SK-N-SH treated with all-trans-retinoic acid at 6 μM for 48 hours (cell line): ENCODE results near the gene ZNF423.

Source experiments
- ATAC-seq: fragments of 200-7000 bp; cut with Tn5 transposase; 3 replicates; pipeline ENCODE4 v1.9.1; 2020; ENCODE audit warnings: mild to moderate bottlenecking, moderate library complexity
- ARNTL ChIP-seq: fragments of 450-650 bp; formaldehyde crosslinking; IDR thresholded peaks from 2 replicates; pipeline ENCODE4 v1.5.0; 2020; ENCODE audit warnings: low read depth, mild to moderate bottlenecking, moderate library complexity, borderline replicate concordance
- BACH2 ChIP-seq: fragments of 250-450 bp; sonication (Bioruptor Pico); IDR thresholded peaks from 2 replicates; pipeline ENCODE4 v1.9.0; 2021; ENCODE audit warnings: mild to moderate bottlenecking, borderline replicate concordance
- GLIS3 ChIP-seq: fragments of 250-450 bp; sonication (Bioruptor Pico); IDR thresholded peaks from 2 replicates; pipeline ENCODE4 v1.5.0; 2020; ENCODE audit warnings: mild to moderate bottlenecking, moderate library complexity
- ISL1 ChIP-seq: fragments of 250-450 bp; sonication (Bioruptor Pico); IDR thresholded peaks from 2 replicates; pipeline ENCODE4 v2.1.2; 2022; ENCODE audit warnings: mild to moderate bottlenecking, moderate library complexity
- OSR1 ChIP-seq: fragments of 250-450 bp; sonication (Bioruptor Pico); IDR thresholded peaks from 2 replicates; pipeline ENCODE4 v1.8.0; 2022; ENCODE audit warnings: moderate library complexity, mild to moderate bottlenecking, inconsistent platforms
- PPARA ChIP-seq: fragments of 250-450 bp; sonication (Bioruptor Pico); IDR thresholded peaks from 2 replicates; pipeline ENCODE4 v1.5.0; 2020; ENCODE audit warnings: mild to moderate bottlenecking, borderline replicate concordance
- RARB ChIP-seq: fragments of 250-450 bp; sonication (Bioruptor Pico); IDR thresholded peaks from 2 replicates; pipeline ENCODE4 v1.8.0; 2021; ENCODE audit warnings: mild to moderate bottlenecking, moderate library complexity
- SNAI2 ChIP-seq: fragments of 250-450 bp; sonication (Bioruptor Pico); IDR thresholded peaks from 2 replicates; pipeline ENCODE4 v1.5.0; 2020; ENCODE audit warnings: mild to moderate bottlenecking, moderate library complexity
- TCF4 ChIP-seq: fragments of 250-450 bp; sonication (Bioruptor Pico); IDR thresholded peaks from 2 replicates; pipeline ENCODE4 v1.8.0; 2021; ENCODE audit warnings: mild to moderate bottlenecking, moderate library complexity, borderline replicate concordance
- ZC3H10 ChIP-seq: fragments of 250-450 bp; sonication (Bioruptor Pico); IDR thresholded peaks from 2 replicates; pipeline ENCODE4 v1.5.1; 2021; ENCODE audit warnings: mild to moderate bottlenecking, moderate library complexity
- ZFP3 ChIP-seq: fragments of 250-450 bp; sonication (Bioruptor Pico); IDR thresholded peaks from 2 replicates; pipeline ENCODE4 v1.5.0; 2020; ENCODE audit warnings: mild to moderate bottlenecking, moderate library complexity
- ZFP30 ChIP-seq: fragments of 450-650 bp; formaldehyde crosslinking; IDR thresholded peaks from 2 replicates; pipeline ENCODE4 v1.5.0; 2022; ENCODE audit warnings: mild to moderate bottlenecking, moderate library complexity
- ZNF8 ChIP-seq: fragments of 450-650 bp; formaldehyde crosslinking; IDR thresholded peaks from 2 replicates; pipeline ENCODE4 v1.5.0; 2020; ENCODE audit warnings: mild to moderate bottlenecking, moderate library complexity
- TF ChIP-seq, protein P1 (sequence below): fragments of 250-450 bp; sonication (Bioruptor Pico); IDR thresholded peaks from 2 replicates; pipeline ENCODE4 v1.5.1; 2021; ENCODE audit warnings: mild to moderate bottlenecking, moderate library complexity
- TF ChIP-seq, protein P2 (sequence below): fragments of 250-450 bp; sonication (Bioruptor Pico); IDR thresholded peaks from 2 replicates; pipeline ENCODE4 v1.5.1; 2020; ENCODE audit warnings: low read depth, mild to moderate bottlenecking, moderate library complexity
- TF ChIP-seq, protein P3 (sequence below): fragments of 250-450 bp; sonication (Bioruptor Pico); IDR thresholded peaks from 2 replicates; pipeline ENCODE4 v1.8.0; 2021; ENCODE audit warnings: low read depth, mild to moderate bottlenecking, moderate library complexity, borderline replicate concordance
- TF ChIP-seq, protein P4 (sequence below): fragments of 250-450 bp; sonication (Bioruptor Pico); IDR thresholded peaks from 2 replicates; pipeline ENCODE4 v1.5.0; 2020; ENCODE audit warnings: mild to moderate bottlenecking, moderate library complexity

Gene ZNF423

DNA sequence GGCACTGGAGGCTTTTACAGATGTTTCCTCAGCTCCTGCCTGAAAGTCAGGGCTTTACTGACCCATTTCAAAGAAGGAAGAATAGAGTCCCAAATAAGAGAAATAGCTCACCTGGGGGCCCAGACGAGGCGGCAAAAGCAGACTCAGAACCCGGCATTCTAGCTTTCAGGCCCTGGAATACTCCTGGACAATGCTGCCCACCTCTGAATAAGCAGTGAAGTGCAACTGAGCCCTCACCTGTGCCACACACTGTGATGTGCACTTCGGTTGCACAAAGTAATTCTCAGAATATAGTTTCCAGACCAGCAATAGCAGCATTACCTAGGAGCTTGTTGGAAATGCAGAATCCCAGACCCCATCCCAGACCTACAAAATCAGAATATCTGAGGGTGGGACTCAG is 54.6 kb downstream of the ZNF423 start:
- TF ChIP-seq, protein P1, sequence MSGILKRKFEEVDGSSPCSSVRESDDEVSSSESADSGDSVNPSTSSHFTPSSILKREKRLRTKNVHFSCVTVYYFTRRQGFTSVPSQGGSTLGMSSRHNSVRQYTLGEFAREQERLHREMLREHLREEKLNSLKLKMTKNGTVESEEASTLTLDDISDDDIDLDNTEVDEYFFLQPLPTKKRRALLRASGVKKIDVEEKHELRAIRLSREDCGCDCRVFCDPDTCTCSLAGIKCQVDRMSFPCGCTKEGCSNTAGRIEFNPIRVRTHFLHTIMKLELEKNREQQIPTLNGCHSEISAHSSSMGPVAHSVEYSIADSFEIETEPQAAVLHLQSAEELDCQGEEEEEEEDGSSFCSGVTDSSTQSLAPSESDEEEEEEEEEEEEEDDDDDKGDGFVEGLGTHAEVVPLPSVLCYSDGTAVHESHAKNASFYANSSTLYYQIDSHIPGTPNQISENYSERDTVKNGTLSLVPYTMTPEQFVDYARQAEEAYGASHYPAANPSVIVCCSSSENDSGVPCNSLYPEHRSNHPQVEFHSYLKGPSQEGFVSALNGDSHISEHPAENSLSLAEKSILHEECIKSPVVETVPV (CRISPR knock-in tag), result no peak
- TF ChIP-seq ZC3H10, result no peak
- TF ChIP-seq, protein P2, sequence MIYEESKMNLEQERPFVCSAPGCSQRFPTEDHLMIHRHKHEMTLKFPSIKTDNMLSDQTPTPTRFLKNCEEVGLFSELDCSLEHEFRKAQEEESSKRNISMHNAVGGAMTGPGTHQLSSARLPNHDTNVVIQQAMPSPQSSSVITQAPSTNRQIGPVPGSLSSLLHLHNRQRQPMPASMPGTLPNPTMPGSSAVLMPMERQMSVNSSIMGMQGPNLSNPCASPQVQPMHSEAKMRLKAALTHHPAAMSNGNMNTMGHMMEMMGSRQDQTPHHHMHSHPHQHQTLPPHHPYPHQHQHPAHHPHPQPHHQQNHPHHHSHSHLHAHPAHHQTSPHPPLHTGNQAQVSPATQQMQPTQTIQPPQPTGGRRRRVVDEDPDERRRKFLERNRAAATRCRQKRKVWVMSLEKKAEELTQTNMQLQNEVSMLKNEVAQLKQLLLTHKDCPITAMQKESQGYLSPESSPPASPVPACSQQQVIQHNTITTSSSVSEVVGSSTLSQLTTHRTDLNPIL (CRISPR knock-in tag), result no peak
- TF ChIP-seq, protein P3, sequence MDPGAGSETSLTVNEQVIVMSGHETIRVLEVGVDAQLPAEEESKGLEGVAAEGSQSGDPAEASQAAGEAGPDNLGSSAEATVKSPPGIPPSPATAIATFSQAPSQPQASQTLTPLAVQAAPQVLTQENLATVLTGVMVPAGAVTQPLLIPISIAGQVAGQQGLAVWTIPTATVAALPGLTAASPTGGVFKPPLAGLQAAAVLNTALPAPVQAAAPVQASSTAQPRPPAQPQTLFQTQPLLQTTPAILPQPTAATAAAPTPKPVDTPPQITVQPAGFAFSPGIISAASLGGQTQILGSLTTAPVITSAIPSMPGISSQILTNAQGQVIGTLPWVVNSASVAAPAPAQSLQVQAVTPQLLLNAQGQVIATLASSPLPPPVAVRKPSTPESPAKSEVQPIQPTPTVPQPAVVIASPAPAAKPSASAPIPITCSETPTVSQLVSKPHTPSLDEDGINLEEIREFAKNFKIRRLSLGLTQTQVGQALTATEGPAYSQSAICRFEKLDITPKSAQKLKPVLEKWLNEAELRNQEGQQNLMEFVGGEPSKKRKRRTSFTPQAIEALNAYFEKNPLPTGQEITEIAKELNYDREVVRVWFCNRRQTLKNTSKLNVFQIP (CRISPR knock-in tag), result no peak

DNA sequence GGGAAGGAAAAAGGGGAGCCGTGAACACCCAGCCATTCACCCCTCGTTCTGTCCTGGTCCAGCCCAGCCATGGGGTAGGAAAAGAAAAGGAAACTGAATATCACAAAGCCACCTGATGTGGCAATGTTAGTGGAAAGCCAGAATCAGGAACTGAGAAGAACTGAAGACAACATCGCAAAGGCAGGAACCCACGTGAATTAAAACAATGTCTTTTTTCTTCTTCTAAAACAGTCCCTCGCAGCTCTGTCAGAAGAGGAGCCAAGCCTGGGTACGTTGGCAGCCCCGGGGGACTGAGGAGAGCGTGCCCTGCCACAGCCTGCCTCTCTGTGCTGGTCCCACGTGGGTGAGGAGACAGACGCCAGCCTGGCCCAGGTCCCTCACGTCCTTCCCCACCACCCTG is 55.0 kb downstream of the ZNF423 start:
- ATAC-seq, result no peak
- TF ChIP-seq ZFP30 (CRISPR knock-in tag) (no peak), BACH2 (CRISPR knock-in tag) (no peak), ZFP3 (CRISPR knock-in tag) (no peak), PPARA (CRISPR knock-in tag) (no peak), ARNTL (no peak), OSR1 (CRISPR knock-in tag) (no peak), SNAI2 (no peak), ZNF8 (CRISPR knock-in tag) (no peak)
- TF ChIP-seq, protein P3 (CRISPR knock-in tag), result no peak
- TF ChIP-seq, protein P4, sequence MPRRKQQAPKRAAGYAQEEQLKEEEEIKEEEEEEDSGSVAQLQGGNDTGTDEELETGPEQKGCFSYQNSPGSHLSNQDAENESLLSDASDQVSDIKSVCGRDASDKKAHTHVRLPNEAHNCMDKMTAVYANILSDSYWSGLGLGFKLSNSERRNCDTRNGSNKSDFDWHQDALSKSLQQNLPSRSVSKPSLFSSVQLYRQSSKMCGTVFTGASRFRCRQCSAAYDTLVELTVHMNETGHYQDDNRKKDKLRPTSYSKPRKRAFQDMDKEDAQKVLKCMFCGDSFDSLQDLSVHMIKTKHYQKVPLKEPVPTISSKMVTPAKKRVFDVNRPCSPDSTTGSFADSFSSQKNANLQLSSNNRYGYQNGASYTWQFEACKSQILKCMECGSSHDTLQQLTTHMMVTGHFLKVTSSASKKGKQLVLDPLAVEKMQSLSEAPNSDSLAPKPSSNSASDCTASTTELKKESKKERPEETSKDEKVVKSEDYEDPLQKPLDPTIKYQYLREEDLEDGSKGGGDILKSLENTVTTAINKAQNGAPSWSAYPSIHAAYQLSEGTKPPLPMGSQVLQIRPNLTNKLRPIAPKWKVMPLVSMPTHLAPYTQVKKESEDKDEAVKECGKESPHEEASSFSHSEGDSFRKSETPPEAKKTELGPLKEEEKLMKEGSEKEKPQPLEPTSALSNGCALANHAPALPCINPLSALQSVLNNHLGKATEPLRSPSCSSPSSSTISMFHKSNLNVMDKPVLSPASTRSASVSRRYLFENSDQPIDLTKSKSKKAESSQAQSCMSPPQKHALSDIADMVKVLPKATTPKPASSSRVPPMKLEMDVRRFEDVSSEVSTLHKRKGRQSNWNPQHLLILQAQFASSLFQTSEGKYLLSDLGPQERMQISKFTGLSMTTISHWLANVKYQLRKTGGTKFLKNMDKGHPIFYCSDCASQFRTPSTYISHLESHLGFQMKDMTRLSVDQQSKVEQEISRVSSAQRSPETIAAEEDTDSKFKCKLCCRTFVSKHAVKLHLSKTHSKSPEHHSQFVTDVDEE (CRISPR knock-in tag), result no peak

More for the DNA sequence above, 54.6 kb downstream of the ZNF423 start:
- ATAC-seq, result no peak

DNA sequence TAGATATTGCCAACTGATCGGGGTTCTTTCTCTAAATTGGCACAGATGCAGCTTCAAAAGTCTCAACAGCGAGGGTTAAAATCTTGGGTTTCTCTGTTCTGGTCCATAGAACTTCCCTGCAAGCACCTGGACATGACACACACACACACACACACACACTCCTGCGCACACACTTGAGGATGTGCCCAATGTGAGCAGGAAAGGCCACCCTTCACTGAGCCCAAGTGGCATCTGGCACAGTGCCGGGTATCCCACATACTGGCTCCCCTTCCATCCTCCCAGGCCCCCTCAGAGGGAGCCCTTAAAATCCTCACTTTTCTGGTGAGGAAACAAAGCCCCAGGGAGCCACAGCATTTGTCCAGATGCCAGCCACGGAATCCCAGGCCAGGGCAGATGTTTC is 55.5 kb downstream of the ZNF423 start:
- TF ChIP-seq, protein P2 (CRISPR knock-in tag), result no peak
- TF ChIP-seq TCF4 (CRISPR knock-in tag), result no peak
- ATAC-seq, result no peak

DNA sequence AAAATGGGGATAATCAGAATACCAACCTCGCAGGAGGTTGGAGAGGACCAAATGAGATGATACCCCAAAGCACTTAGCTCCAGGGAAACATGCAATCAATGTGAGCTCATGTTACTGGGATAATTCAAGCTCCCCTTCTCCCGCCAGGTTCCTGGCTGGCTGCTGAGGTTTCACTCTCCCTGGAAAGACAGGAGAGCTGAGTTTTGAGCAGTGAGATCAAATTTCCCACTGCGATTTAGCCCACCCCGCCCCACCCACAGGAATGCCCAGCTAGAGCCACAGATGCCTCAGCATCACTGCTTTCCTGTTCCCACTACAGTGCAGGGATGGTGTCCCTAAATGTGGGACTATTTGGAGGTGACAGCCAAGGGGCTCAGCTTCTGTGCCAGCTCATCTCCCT is 56.7 kb downstream of the ZNF423 start:
- no peak for ATAC-seq
- TF ChIP-seq PPARA (CRISPR knock-in tag) (no peak), RARB (CRISPR knock-in tag) (no peak), TCF4 (CRISPR knock-in tag) (no peak), ARNTL (no peak), ZC3H10 (no peak), ISL1 (CRISPR knock-in tag) (no peak), GLIS3 (CRISPR knock-in tag) (no peak), SNAI2 (no peak), BACH2 (CRISPR knock-in tag) (no peak)
- TF ChIP-seq, protein P1 (CRISPR knock-in tag), result no peak
- TF ChIP-seq, protein P4 (CRISPR knock-in tag), result no peak
- TF ChIP-seq, all 23 proteins: peak for 0
